WI38 (cell line): Measurements from ENCODE around the gene HRK.

ENCODE experiments used
- H3K4me3 ChIP-seq: 2 replicates; pipeline ENCODE4 v1.5.1; 2011; ENCODE audit warnings: low read depth, mild to moderate bottlenecking, control low read depth, low read length
- TF ChIP-seq, protein P1 (sequence below): IDR thresholded peaks from 2 replicates; pipeline ENCODE4 v1.5.1; 2012; ENCODE audit warnings: low read depth, mild to moderate bottlenecking, control low read depth, low read length

Gene HRK

DNA sequence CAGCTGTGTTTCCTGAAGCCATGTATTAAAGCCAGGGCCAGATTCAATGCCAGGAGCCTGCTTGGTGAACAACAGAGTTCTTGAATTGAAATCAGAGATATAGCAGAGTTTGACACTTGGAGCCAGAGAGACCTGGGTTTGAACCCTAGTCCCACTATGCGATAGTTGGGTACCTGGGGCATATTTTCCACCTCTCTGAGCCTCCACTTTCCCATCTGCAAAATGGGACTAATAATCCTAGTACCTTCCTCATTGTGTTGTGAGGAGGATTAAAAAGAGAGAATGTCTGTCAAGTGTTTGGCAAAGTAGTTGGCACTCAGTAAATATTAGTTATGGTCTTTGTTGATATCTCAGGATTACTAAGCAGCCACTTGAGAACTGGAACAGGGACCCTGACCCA is 6.0 kb upstream of the HRK start:
- H3K4me3 ChIP-seq: no peak overlapping the region
- TF ChIP-seq, protein P1, sequence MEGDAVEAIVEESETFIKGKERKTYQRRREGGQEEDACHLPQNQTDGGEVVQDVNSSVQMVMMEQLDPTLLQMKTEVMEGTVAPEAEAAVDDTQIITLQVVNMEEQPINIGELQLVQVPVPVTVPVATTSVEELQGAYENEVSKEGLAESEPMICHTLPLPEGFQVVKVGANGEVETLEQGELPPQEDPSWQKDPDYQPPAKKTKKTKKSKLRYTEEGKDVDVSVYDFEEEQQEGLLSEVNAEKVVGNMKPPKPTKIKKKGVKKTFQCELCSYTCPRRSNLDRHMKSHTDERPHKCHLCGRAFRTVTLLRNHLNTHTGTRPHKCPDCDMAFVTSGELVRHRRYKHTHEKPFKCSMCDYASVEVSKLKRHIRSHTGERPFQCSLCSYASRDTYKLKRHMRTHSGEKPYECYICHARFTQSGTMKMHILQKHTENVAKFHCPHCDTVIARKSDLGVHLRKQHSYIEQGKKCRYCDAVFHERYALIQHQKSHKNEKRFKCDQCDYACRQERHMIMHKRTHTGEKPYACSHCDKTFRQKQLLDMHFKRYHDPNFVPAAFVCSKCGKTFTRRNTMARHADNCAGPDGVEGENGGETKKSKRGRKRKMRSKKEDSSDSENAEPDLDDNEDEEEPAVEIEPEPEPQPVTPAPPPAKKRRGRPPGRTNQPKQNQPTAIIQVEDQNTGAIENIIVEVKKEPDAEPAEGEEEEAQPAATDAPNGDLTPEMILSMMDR: no peak

DNA sequence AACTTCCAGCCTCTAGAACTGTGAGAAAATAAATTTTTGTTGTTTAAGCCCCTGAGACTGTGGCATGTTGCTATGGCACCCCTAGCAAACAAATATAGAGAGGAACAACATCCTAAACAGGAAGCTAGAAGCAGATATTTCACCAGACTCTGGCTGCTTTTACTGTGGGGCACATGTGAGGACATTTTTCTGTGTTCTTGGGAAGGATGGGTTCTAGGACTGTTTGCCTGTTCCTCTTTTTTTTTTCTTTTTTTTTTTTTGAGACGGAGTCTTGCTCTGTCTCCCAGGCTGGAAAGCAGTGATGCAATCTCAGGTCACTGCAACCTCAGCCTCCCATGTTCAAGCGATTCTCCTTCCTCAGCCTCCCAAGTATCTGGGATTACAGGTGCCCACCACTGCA is 4.2 kb upstream of the HRK start:
- TF ChIP-seq, protein P1: no peak
- H3K4me3 ChIP-seq: no peak overlapping the region

DNA sequence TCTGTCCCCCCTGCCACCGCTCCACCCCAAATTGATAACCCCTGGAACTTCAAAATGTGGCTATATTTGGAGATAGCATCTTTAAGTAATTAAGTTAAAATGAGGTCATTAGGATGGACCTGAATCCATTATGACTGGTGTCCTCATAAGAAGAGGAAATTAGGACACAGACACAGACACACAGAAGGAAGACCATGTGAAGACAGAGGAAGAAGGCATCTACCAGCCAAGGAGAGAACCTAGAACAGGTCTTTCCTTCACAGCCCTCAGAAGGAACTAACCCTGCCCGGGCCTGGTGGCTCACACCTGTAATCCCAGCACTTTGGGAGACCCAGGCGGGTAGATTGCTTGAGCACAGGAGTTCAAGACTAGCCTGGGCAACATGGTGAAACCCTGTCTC is 3.6 kb upstream of the HRK start:
- TF ChIP-seq, protein P1: no peak
- H3K4me3 ChIP-seq: no peak overlapping the region

DNA sequence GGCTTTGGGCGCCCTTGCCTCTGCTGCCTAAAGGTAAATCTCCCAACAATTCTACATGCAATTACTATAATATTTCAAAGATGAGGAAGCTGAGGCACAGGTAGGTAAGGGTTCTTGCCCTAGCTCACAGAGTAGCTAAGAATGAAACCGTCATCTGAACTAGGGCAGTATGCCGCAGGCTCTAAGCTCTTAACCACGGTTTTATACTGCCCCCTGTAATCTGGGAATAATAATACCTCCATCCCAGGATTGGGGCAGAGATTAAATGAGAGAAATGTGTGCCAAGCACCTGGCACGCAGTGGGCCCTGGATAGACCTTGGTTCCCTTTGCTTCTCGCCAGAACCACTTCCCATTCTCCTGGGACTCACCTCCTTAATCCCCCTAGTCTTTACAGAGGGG is 1.5 kb upstream of the HRK start:
- no peak overlapping the region for H3K4me3 ChIP-seq

DNA sequence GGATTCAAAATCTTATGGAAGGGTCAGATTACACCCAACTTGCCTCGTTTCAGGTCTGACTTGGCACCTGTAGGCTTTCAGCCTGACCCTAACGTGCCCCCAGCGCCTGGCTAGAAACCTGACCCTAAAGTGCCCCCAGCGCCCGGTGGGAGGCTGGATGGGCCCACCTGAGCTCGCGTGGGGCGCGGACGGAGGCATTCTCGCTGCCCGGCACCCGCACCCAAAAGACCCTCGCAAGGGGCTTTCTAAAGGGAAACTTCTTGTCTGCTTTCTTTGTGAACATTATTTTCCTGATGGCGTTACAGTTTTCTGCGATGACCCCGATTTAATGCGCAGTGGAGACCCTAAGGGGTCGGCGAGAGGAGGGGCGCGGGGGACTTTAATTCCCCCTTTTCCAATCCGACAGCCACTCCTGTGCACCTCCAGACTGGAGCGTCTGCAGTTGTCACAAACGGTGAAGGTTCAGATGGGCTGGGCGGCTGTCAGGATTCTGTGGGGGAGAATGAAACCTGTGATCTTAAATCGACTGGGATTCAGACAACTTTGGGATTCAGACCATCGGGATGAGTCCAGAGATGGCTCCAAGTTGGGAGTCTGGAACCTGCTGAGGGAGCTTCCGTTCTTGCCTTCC is 751 bp upstream of the HRK start:
- TF ChIP-seq, protein P1: no peak
- no peak overlapping the region for H3K4me3 ChIP-seq

More for the DNA sequence above, 1.5 kb upstream of the HRK start:
- TF ChIP-seq, protein P1: 0 out of 2 replicates have a peak, but pooled peaks have one; percentile 12

DNA sequence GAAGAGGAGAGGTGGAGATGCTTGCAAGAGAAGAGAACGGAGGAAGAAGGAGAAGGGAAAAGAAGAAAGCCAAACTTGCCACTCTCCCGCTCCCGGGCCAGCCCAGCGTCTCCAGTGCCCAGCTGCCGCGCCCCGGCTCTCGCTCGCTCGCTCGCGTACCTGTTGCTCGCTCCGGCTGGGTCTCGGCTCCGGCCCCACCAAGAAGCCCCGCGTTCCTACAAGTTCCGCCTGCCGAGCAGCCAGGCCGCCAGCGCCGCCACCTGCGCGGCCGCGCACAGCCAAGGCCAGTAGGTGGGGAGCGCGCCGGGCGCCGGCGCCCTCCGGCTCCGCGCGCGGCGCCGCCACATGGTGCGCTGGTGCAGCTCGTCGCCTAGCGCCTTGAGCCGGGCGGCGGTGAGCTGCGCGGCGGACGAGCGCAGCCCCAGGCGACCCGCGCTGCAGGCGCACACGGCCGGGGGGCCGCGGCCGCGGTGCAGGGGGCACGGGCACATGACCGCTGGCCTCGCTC is 370 bp downstream of the HRK start:
- H3K4me3 ChIP-seq: no peak overlapping the region
- TF ChIP-seq, protein P1: no peak

DNA sequence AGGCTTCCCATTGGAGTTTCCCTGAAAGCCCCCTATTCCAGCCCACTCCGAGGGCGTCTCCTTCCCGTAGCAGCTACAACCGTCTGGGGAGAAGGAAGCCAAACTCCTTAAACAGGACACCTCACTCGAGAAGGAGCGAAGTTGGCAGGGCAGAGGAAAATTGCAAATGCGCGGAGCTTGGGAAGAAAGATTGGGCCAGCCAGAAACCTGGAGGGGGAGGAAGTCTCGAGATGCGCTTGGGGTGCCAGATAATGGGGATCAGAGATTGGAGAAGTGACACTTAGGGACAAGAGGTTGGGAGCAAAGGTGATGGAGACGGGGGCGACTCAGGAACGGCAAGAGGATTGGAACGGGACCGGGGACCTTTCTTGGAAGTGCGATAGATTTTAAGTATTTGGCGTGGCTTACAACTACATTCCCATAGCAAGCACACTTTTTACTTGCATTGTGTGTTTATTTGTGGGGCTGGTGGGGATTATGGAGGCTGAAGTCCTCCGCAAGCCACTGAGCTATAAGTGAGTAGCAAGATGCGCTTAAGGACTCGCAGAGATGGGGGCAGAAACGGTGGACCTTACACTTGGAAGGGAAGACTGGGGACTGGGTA is 926 bp downstream of the HRK start:
- H3K4me3 ChIP-seq: no peak overlapping the region
- TF ChIP-seq, protein P1: no peak
